ENCODE measurements around the gene INF2.
A peak's percentile ranks its signal among the peaks of the same experiment; 100 is the strongest.

INF2 gene

DNA sequence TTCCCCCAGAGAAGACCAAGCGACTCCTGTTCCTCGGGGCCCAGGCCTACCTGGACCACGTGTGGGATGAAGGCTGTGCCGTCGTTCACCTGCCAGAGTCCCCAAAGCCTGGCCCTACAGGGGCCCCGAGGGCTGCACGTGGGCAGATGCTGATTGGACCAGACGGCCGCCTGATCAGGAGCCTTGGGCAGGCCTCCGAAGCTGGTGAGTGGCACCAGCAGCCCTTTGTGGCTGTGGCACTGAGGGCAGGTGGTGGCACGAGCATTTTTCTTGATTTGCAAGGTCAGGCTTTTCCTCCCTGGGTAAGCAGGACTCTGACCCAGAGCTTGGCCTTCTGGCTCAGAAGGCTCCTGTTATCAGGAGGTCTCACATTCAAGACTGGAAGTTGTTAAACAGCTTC is 66.2 kb downstream of the INF2 start:
- DNase-seq = no peak

DNA sequence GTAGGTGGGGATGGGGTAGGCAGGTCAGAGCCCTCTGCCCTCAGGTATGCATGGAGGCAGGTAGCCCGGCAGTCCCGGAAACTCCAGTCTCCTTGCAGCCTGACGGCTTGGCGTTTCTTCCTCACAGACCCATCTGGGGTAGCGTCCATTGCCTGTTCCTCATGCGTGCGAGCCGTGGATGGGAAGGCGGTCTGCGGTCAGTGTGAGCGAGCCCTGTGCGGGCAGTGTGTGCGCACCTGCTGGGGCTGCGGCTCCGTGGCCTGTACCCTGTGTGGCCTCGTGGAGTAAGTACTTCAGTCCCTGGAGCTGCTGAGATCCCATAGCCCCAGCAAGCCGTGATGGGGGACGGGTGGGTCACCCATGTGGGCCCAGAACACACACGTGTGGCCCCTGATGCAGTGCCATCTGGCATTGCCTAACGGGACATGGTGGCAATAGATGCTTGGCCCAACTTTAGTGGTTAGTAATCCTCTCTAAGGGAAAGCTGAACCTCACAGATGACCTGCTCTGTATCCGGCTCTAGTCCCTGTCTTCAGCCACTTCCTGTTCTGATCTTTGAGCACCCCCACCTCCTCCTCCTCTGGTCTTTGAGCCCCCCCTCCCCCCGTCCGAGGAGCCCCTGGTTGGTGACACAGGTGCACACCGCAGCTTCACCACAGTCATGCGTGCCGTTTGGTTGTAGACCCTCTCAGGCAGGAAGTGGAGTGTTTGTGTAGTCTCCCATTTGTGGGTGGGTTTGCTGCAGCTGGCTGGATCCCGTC is 67.2 kb downstream of the INF2 start:
- DNase-seq = no peak

DNA sequence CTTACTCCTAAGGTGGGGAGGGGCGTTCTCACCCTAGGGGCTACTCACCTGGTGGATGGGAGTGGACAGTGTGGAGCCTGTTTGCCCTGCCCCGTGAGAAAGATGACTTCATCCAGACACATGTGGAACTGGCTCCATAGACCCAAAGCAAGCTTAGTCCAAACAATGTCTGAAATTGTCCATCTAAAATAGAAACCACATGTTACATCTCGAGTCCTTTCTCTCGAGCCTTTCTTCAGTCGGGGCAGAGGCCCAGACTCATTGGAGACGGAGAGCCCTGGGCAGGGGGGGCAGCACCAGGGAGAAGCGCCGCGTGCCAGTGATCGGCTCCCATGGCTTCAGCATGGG is 67.8 kb downstream of the INF2 start:
- no peak for DNase-seq

DNA sequence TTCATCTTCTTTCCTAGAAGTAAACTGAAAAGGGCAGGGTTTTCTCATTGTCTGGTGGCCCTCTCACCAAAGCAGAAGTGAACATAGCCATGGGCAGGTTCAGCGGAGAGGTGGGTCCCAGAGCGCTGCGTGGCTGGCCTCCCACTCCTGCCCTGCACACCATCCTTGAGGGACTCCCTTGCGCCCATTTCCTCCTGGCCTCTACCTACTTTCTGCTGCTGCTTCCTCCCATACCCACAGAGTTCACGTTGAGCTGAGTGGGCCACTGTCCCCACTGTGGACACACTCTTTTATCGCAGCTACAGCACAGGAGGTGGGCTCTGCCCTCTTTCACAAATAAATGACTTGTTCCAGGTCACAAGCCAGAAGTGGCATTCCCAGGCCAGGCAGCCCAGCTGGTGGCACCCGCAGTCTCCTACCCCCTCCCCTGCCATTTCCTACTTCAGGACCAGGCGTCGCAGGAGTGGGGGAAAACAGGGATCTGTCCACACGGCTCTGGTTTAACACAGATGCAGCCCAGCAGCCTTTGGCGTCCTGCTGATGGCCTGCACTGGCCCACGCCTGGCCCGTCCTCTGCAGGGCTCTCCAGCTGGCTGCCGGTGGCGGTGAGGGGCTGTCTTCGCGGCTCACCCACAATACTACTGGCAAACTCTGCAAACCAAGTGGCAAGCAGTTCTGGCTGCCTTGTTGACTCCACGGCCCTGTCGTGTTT is 68.4 kb downstream of the INF2 start:
- no peak for DNase-seq

DNA sequence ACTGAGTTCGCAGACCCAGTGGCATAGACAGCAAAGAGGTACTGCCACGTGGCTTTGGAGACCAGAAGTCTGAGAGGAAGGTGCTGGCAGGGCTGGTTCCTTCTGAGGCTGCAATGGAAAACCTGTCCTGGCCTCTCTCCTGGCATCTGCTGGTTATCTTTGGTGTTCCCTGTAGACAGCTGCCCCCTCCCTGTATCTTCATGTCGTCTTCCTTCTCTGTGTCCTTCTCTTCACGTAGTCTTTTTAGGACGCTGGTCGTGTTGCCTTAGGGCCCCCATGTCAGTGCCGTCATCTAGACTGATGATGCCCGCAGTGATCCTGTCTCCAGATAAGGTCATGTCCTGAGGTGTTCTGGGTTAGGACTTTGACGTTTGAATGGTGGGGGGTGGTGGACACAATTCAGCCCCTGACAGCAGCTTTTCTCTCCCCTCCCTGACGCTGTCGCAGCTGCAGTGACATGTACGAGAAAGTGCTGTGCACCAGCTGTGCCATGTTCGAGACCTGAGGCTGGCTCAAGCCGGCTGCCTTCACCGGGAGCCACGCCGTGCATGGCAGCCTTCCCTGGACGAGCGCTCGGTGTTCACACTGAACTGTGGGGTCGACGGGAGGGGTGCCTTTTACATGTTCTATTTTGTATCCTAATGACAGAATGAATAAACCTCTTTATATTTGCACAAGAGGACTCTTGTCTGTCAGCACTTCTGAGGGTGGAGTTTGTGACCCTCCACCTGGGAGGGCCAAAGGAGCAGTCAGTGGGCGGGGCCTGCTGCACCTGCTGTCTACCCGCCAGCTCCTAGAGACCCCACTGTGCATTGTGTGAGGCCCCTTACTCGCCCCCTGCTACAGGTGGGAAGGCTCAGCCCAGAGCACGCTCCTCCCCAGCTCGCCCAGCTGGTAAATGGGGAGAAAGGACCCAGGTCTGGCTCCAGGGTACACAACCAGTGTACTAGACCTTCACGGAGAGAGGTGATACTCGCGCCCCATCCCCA is 69.9 kb downstream of the INF2 start:
- DNase-seq = no peak

DNA sequence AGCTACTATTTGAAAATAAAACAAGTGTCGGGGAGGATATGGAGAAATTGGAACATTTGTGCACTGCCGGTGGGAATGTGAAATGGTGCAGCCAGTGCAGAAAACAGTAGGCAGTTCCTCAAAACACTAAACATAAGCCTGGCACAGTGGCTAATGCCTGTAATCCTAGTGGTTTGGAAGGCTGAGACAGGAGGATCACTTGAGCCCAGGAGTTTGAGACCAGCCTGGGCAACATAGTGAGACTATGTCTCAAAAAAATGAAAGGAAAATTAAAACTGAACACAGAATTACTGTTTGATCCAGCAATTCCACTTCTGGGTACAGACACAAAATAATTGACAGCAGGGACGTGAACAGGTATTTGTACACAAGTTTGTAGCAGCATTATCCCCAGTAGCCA is 76.1 kb downstream of the INF2 start:
- DNase-seq = no peak

DNA sequence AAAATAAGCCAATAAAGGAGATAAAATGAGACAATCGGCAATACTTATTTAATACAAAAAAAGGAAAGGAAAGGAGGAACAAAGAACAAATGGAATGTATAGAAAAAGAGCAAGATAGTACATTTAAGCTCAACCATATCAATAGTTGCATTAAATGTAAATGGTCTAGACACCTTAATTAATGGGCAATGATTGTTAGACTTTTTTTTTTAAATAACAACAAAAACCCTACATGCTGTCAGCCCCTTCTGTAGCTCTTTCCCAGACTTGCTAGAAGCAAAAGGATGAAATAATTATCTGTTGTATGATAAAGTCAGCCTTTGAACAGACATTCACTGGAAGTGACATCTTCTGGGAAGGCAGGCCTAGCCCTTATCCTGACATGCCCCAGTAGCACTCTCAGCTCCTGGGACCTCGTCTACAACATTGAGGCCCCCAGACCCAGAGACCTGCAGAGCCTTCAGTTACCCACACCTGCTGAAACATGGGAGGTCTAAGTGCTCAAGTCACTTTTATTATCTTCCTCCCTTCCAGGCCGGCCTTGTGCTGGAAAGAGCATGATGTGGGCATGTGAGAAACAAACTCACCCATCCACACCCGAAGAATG is 76.9 kb downstream of the INF2 start:
- DNase-seq = no peak

DNA sequence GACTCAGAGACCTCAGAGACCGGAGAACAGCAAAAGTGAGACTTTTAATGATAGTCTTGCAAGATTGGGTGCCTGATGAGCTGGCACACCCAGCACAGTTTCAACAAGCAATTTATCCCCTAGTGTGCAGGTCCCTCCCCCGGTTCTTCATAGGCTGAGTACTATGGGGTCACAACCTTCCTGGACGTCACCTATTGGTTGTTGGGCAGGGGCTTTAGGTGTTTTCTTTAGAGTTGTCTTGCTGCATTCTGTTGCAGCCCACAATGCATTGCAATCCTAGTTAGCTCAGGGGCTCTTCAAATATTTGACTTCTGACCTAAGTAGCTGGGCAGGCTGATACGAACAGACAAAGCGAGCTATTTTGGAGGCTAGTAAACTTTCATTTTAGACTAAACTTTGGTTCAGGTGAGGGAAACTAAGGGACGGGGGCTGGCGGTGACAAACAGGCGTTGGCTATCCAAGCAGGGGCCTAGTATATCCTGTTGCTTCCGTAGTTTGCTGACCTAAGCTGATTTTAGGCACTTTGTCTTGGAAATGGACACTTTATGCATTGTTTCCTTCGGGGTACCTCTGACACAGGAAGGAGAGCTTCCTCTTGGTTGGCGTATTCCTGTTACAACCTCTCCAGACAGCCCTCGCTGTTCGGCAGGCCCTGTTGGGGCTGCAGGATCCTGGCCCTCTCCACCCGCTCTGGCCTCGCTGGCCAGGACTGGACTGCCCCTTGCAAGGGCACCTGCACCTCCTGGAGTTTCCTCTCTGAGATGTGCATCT is 77.6 kb downstream of the INF2 start:
- DNase-seq = no peak

DNA sequence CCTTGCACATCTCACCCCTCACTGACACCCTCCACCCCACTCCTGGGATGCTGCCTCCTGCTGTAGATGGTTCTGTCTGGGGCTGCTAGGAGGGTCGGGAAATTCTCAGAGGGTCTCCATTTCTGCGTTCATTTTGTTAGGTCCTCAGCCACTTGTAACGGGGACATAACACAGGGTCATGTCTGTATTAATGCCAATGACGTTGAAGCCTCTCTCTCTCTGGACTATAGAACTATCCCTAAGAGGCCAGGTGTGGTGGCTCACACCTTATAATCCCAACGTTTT is 78.2 kb downstream of the INF2 start:
- no peak for DNase-seq

DNA sequence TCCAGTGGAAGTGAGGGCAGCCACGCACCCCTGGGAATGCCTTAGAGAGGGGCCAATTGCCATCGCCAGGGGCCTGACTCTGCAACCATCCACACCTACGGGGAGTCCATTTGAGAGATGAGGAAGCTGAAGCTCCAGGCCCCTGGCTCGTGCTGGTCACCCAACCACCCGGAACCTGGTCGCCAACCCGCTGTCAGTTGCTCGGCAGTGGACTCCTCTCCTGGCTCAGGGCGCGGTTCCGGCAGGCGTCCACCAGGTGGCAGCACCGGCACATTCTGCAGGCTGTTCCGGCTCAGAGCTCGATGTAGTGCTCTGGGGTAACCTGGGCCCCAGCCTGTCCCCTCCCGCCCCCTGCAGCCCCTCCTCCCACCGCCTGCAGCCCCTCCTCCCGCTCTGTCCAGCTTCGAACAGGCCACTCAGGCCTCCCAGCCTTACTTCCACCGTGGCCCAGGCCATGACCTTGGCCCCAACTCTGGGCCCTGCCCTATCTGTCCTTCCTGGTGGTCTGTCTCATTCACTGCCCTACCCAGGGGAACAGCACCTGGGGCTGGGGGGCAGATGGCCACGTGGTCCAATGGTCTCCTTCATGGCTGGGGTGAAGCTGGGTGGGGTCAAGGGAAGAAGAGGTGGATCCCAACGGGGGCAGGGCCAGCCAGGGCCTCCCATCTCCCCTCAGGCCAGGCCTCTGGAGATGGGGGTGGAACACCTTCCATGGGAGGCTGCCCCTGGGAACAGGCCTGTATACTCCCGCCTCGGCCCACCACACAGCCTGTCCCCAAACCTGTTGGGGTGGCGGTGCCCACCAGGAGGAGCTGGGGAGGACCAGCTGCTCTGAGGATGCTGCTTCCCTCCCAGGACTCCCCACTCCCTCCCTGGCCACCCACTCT is 79.3 kb downstream of the INF2 start:
- DNase-seq = peak; percentile 98

DNA sequence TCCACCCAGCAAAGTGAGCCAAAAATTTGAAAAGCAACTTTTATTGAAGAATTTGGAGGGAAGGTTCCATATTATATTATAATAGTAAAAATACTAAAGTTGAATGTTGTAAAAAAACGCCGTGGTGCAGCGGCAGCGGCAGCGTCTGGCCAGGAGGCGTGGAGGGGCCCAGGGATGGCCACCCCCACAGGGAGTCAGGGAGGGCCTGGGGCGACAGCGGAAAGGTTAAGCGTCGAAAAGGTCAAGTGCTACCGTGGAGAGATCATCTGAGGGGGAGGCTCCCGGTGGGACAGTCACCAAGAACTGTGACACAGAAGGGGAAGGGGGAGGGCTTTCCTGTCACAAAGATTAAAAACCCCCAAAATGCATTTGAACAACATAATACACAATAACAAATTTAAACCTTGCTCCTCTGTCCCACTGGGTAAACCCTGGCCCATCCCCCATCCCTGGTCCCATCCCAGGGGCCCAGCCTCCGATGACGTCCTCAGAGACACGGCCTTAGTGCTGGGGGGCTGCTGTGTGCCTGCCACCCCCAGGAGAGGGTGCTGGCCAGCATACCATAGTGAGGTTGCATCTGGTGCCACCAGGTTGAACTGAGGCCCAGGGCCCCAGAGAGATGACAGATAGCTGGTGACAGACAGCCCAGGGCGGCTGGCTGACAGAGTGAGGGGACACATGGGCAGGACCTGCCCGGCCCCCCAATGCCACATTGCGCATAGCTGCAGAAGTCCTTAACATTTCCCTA is 80.1 kb downstream of the INF2 start:
- no peak for DNase-seq

DNA sequence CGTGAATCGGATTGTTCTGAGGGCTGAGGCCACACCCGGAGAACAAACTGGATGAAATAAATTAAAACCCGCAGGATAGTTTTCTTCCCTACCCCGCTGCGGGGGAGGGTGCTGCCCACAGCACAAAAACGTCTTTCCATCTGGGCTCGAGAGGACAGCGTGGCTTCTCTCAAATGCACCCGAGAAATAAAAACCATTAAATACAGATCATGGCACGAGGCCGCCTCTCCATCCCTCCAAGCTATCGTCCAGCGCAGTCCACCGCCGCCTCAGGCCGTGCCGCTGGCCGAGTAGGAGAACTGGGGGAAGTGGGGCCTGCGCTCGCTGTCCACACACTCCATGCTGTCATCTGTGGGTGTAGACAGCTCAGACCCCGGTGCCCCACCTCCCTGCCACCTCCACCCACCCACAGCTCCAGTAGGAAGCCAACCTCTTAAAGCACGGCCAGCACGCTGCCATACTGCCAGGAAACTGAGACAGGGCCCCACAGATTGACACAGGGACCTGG is 80.7 kb downstream of the INF2 start:
- DNase-seq = no peak

DNA sequence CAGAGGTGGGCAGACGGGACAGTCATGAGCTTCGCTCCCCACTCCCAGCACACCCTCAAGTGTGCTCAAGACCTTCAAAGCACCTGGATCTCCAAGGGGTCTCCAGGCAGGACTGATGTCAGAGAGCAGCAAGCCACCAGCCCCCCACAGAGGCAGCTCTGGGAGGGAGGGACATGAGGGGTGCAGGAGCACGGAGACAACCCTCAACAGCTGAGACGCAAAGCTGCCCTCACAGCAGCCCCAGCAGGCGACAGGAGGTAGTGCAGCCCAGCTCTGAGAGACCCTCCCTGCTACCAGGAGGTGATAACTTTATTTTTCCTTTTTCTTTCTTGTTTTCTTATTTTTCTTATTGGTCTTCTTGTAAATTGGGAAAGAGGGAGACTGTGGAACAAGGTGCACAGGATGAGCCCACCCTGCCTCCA is 81.4 kb downstream of the INF2 start:
- peak; percentile 50 for DNase-seq

DNA sequence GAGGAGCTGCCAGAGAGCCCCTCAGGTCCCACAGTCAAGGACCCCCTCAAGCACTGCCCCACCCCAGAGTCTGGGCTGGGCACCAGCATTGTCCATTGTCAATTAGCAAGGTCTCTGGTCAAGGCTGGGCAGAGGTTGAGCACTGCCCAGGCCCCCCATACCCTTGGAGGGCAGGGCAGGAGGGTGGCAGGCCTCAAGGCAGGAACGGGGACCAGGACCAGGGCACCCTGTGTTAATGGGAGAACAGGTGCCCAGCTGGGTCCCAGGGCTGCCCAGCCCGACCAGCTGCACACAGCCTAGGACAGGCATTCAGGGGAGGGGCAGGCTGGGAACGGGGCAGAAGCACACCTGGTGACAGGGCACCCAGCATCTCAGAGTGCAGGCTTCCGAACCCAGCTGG is 82.0 kb downstream of the INF2 start:
- DNase-seq = no peak

Measured in stimulated activated CD8-positive, alpha-beta memory T cell treated with anti-CD3 and anti-CD28 coated beads, Interleukin-4, amount 100 ng/mL, for 48 hours (primary cell).